ENCODE results near the gene DERL2.

DNA sequence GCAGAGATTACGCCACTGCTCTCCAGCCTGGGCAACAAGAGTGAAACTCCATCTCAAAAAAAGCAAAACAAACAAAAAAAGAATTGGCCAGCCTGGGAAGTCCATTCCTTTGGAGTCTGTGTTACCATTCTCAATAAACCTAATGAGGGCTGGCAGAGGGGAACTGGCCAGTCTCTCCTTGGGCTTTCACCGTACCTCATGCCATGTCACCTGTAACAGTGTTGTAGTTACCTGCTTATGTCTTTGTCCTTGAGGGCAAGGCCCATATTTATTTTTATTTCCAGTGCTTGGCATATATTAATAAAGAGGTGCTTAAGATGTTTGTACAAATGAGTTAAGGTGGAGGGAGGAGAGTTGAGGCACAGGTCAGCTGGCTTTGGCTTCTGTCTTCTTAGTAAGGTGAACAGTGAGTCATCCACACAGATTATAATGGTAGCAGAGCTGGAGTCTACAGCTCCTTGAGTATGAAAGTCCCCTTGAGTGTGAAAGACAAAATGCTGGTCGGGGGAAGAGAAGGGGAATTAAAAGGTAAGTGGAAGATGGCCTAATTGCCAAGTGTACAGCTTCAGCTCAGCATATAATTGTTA lies 55.5 kb downstream of the DERL2 start:
- TF ChIP-seq, protein P1, sequence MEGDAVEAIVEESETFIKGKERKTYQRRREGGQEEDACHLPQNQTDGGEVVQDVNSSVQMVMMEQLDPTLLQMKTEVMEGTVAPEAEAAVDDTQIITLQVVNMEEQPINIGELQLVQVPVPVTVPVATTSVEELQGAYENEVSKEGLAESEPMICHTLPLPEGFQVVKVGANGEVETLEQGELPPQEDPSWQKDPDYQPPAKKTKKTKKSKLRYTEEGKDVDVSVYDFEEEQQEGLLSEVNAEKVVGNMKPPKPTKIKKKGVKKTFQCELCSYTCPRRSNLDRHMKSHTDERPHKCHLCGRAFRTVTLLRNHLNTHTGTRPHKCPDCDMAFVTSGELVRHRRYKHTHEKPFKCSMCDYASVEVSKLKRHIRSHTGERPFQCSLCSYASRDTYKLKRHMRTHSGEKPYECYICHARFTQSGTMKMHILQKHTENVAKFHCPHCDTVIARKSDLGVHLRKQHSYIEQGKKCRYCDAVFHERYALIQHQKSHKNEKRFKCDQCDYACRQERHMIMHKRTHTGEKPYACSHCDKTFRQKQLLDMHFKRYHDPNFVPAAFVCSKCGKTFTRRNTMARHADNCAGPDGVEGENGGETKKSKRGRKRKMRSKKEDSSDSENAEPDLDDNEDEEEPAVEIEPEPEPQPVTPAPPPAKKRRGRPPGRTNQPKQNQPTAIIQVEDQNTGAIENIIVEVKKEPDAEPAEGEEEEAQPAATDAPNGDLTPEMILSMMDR (conservative IDR thresholded peaks at IDR 0.05; ENCODE audit: low read depth, low read length): no peak
- no peak for TF ChIP-seq POLR2A (IDR thresholded peaks at IDR 0.05; ENCODE audit: low read depth, low read length)
- TF ChIP-seq RCOR1 (IDR thresholded peaks at IDR 0.05; ENCODE audit: insufficient replicate concordance, low read length): no peak
- no peak for TF ChIP-seq FOS (IDR thresholded peaks at IDR 0.05; ENCODE audit: low read depth, low read length)

All from IMR-90 (cell line).